ENCODE measurements around the gene ATAD5.
"Not testable (repeated sequence)": the region's sequence is repeated elsewhere in the genome, so short reads cannot be mapped to it uniquely, and the experiment has no call there.

ATAD5 gene

GRCh38 chr17:30831663-30832437 lies at the start of gene ATAD5:
Gene ATAD5, plus strand, starts transcription at chr17:30831966. Its CDS starts 382 bp downstream, at chr17:30832348.
- peak; percentile 70 for DNase-seq

DNA sequence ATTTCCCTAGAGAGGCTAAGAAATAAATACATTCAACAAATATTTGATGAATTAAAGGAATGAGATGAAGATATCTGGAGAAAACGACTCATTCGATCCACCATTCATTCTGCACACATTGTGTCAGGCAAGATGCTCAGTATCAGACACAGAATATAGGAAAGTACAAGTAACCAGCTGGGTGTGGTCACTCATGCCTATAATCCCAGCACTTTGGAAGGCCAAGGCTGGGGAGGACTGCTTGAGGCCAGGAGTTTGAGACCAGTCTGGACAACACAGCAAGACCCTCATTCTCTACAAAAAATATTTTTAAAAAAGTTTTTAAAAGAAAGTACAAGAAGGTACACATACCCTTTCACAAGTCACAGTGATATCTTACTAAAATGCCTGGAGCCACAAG lies 49.6 kb upstream of the ATAD5 start:
- DNase-seq = no peak

DNA sequence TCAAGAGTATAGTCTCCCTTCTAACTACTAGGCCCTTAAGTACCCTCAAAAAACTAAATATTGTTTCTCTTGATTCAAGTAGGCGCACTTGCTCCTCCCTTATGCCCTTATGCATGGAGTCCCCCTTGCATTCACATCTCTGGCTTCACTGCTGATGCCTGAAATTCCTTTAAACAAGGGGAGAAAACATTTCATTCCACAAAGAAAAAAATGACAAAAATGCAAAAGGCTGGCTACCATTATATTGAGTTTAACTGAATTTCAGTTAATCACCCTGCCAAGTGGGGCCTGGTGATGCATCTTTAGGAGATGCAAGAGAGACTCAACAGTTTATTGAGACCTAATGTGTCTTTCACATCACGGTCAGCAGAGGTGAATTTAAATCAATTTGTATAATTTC lies 42.8 kb upstream of the ATAD5 start:
- DNase-seq = no peak

GRCh38 chr17:30790279-30790678 lies 41.5 kb upstream of the ATAD5 start:
- DNase-seq = no peak

DNA sequence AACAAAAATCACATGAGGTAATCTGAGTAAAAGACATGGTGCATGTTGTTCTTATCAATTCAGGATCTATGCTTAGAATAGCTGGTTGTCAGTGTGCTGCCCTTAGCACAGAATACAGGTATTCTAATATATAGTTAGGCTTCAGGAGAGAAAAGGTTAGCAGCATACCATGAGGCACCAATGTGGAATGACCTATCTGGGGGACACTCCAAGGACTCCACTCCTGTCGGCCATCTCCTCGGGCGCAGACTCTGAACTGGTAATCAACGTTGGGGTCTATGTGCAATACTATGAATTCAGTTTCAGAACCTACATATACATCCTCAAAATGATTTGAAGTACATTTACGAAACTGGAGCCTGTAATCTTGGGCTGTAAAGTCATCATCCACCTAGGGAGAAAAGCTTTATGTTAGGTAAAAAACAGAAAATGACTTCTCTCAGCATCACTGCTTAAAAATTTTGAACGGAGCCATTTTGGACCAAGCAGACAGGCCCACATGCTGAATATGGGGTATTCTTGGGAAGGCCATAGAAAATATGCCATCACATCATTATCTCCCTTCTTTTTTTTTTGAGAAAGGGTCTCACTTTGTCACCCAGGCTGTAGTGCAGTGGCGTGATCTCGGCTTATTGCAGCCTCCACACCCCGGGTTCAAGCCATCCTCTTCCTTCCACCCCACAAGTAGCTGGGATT lies 38.3 kb upstream of the ATAD5 start:
- DNase-seq = no peak

DNA sequence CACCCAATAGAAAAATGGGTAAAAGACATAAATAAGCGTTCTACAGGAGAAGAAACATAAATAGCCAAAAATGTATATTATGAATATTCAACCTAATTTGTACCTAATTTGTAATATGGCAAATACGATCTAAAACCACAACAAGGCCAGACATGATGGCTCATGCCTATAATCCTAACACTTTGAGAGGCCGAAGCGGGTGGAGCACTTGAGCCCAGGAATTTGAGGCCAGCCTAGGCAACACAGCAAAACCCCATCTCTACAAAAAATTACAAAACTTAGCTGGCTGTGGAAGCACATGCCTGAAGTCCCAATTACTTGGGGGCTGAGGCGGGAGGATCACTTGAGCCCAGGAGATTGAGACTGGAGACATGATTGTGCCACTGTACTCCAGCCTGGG lies 37.4 kb upstream of the ATAD5 start:
- no peak for DNase-seq

DNA sequence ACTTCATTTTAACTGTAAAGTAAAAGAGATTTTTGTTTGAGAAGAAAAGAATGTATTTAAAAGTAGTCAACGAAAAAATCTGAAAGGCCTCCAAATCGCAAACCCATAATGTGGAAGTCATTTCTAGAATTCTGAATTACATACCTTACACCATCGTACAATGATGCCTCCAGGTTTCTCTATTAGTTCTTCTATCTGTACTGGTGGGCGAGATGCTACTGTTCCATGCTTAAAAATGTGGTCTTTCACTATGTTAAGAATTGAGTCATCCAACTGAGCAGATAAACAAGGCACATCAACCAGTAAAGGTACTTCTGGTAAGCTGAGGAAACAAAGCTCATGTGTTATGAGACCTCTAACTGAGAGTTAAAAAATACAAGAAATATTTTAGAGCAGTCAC lies 35.8 kb upstream of the ATAD5 start:
- DNase-seq = no peak

- no peak for DNase-seq
These were observed 30.1 kb upstream of the ATAD5 start for GRCh38 chr17:30801671-30802070.

DNA sequence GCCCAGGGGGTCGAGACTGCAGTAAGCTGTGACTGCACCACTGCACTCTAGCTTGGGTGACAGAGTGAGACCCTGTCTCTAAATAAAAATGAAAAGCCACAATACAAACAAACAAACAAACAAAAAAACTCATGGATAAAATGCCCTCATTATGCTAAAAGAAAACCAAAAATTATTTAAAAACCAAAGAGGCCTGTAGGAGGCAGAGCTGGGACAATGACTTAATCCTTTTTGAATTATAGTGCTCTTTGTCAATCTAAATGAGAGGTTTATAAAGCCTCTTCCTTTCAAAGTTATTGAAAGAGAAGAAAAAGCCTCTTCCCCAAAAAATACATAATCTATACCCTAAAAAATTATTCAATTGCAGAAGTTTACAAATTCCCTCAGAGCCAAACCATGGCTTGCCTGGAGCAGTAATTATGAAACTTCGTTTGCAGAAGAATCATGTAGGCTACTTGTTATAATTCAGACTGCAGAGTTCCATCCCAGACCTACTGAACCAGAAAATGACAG lies 25.8 kb upstream of the ATAD5 start:
- no peak for DNase-seq

- DNase-seq = no peak
These were observed 23.9 kb upstream of the ATAD5 start for GRCh38 chr17:30807896-30808295.

DNA sequence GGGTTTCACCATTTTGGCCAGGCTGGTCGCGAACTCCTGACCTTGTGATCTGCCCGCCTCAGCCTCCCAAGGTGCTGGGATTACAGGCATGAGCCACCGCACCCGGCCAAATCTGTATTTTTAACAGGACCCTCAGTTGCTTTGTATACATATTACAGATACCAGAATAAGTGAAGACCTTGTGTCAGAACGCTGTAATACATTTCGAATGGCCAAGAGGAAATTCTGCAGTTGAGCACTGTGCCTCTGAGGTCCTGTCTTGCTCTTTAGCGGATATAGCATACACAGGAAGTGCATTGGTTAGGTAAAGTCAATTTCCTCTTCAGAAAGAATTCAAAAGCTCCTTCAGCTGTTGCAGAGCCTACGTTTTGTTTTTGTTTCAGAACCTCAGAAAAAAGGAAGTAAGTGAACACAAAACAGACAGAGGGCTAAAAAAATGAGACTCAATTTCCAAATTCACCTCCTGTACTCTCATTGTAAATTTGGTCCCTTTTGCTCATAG lies 22.9 kb upstream of the ATAD5 start:
- no peak for DNase-seq

DNA sequence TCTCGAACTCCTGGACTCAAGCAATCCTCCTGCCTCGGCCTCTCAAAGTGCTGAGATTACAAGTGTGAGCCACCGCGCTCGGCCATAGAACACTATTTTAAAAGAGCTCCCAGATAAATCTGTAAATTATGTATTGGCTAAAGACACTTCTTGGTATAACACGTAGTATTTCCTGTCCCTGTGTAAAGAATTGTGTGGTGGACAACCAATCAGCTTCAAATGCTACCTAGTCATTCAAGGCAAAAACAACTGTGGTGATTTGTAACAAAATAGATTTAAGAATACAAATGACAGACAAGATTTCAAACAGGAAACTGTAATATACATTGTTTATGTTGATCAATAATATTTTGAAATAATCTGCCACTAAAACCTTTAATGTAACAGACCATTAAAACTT lies 21.9 kb upstream of the ATAD5 start:
- no peak for DNase-seq

GRCh38 chr17:30812218-30813177 lies 19.3 kb upstream of the ATAD5 start:
- no peak for DNase-seq

- DNase-seq = not testable (repeated sequence)
These were observed 17.5 kb upstream of the ATAD5 start for GRCh38 chr17:30814236-30814635.

DNA sequence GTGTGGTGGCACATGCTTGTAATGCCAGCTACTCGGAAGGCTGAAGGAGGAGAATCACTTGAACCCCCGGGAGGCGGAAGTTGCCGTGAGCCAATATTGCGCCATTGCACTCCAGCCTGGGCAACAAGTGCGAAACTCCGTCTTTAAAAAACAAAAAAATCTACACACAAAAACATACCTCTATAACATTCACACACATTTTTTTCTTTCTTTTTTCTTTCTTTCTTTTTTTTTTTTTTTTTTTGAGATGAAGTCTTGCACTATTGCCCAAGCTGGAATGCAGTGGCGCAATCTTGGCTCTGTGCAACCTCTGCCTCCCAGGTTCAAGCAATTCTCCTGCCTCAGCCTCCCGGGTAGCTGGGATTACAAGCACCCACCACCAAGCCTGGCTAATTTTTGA lies 16.9 kb upstream of the ATAD5 start:
- not testable (repeated sequence) for DNase-seq

- DNase-seq = no peak
These were observed 15.6 kb upstream of the ATAD5 start for GRCh38 chr17:30816165-30816564.

- DNase-seq = no peak
These were observed 11.6 kb upstream of the ATAD5 start for GRCh38 chr17:30819971-30820705.

DNA sequence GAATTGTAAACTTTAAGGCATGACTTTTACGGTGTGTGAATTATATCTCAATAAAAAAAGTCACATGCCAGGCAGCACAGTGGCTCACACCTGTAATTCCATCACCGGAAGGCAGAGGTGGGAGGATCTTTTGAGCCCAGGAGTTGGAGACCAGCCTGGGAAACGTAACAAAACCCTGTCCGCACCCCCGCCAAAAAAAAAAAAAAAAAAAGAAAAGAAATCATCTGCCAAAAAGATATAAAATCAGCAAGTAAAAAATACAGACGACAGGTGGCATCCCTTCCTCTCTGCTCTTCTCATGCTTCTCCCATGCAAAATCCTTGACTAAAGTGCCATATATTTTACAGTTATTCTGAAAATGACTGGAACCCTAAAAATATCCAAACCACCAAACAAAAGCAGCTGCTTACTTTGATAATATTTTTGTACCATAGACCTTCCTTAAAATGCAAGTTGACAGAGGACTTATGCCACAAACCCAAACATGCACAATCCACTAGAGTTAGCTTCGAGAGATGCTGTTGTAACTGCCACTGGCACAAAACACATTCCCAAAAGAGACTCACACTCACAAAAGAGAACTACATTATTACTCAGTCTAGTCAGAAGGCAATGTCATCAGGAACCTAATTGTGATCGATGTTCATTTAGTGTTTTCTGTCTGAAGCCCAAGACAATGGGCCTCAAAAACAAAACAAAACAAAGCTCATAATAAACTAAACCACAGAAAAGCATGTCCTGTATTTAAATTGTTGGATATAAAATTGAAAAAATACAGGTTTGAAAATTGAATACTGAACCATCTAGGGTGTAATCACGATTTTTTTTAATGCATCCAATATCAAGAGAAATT lies 9.7 kb upstream of the ATAD5 start:
- no peak for DNase-seq

- not testable (repeated sequence) for DNase-seq
These were observed 8.8 kb upstream of the ATAD5 start for GRCh38 chr17:30822919-30823318.

DNA sequence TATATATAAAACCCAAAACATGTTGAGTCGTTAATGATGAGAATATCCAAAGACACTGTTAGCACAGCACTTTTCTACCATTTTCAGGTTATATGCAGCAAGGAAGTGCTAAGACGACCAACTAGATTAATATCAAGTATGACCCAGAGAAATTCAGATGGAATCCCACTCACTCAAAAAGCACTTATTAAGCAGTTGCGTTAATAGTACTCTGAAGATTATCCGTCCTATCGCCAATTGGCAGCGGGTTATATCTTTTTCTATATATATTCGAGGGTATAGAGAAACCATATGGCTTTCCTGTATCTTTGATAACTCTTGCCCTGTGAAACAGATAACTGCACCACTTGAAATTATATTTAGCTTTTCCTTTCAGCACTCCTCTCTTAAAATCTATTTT lies 8.3 kb upstream of the ATAD5 start:
- no peak for DNase-seq

DNA sequence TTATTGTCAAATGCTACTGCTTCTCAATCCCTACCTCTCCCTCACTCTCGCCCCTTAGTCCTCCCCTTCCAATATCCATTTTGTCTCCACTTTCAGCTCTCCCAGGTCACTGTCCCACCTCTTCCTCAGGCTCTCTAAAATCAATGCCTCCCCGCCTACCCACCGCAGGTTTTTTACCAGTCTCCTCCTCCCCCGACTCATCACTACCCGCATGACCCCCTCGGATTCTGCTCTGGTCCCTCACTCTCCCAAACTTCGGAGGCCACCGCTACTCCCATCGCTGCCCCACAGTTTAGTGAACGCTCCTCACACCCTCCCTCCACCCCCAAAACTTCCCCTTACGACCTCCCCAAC lies 7.8 kb upstream of the ATAD5 start:
- DNase-seq = no peak

All from NCI-H1436 treated with DMSO at 0.1 percent for 48 hours (cell line).